GM23338 (cell line): ENCODE measurements around the gene CFAP58. TPM values are rescaled to one million over a fixed set of nuclear protein-coding genes. Genes with fewer than 3 reads are reported as not detected.

Source experiments
- ATAC-seq: fragments of 200-7000 bp; cut with Tn5 transposase; 3 replicates; pipeline ENCODE4 v1.9.1; 2020
- DNase-seq: peaks from one replicate; pipeline ENCODE4 v3.0.0-alpha.2; 2015; ENCODE audit warnings: low spot score
- H2AFZ ChIP-seq: fragments of 200-600 bp; sonication (generic); 2 replicates; pipeline ENCODE4 v1.8.0; 2016; ENCODE audit warnings: antibody characterized with exemption, mild to moderate bottlenecking, moderate library complexity
- H3F3A ChIP-seq: fragments of 200-600 bp; sonication (generic); replicated peaks from 2 replicates; pipeline ENCODE4 v1.8.0; 2017; ENCODE audit warnings: antibody characterized with exemption, mixed run types, low read depth
- H3K27ac ChIP-seq: fragments of 200-600 bp; sonication (generic); 2 replicates; pipeline ENCODE4 v1.6.1; 2016; ENCODE audit warnings: low read depth
- H3K27me3 ChIP-seq: fragments of 200-600 bp; sonication (generic); 2 replicates; pipeline ENCODE4 v1.8.0; 2016; ENCODE audit warnings: mild to moderate bottlenecking, mixed run types, moderate library complexity; ENCODE audit not compliant: insufficient read depth
- H3K36me3 ChIP-seq: fragments of 200-600 bp; sonication (generic); 2 replicates; pipeline ENCODE4 v1.8.0; 2016; ENCODE audit warnings: mild to moderate bottlenecking; ENCODE audit not compliant: insufficient read depth
- H3K4me1 ChIP-seq: fragments of 200-600 bp; sonication (generic); 2 replicates; pipeline ENCODE4 v1.8.0; 2016; ENCODE audit warnings: mild to moderate bottlenecking, moderate library complexity; ENCODE audit not compliant: insufficient read depth
- H3K4me2 ChIP-seq: fragments of 200-600 bp; sonication (generic); 2 replicates; pipeline ENCODE4 v1.7.1; 2017; ENCODE audit warnings: mixed run types
- H3K4me3 ChIP-seq: fragments of 200-600 bp; sonication (generic); 2 replicates; pipeline ENCODE4 v1.6.1; 2016; ENCODE audit warnings: mixed run types
- H3K79me2 ChIP-seq: fragments of 200-600 bp; sonication (generic); replicated peaks from 2 replicates; pipeline ENCODE4 v1.8.0; 2017; ENCODE audit warnings: mild to moderate bottlenecking; ENCODE audit not compliant: insufficient read depth
- H3K9me2 ChIP-seq: fragments of 200-600 bp; sonication (generic); 2 replicates; pipeline ENCODE4 v1.8.0; 2017; ENCODE audit not compliant: insufficient read depth
- H4K20me1 ChIP-seq: fragments of 200-600 bp; sonication (generic); replicated peaks from 2 replicates; pipeline ENCODE4 v1.8.0; 2017; ENCODE audit warnings: mild to moderate bottlenecking; ENCODE audit not compliant: insufficient read depth
- H3K27ac Mint-ChIP-seq: 2 replicates; pipeline ENCODE4 v1.8.0; 2020; ENCODE audit warnings: inconsistent platforms, mild to moderate bottlenecking, moderate library complexity, mixed read lengths
- H3K27me3 Mint-ChIP-seq: 3 replicates; pipeline ENCODE4 v1.8.0; 2022; ENCODE audit warnings: low read depth, mild to moderate bottlenecking, moderate library complexity, mixed read lengths, inconsistent platforms; ENCODE audit not compliant: insufficient read depth, poor library complexity
- H3K36me3 Mint-ChIP-seq: 3 replicates; pipeline ENCODE4 v1.8.0; 2021; ENCODE audit warnings: low read depth, mild to moderate bottlenecking, inconsistent platforms, moderate library complexity, mixed read lengths
- H3K4me1 Mint-ChIP-seq: 3 replicates; pipeline ENCODE4 v1.8.0; 2020; ENCODE audit warnings: mild to moderate bottlenecking, inconsistent platforms, mixed read lengths
- H3K4me3 Mint-ChIP-seq: 3 replicates; pipeline ENCODE4 v1.8.0; 2021; ENCODE audit warnings: moderate library complexity, mild to moderate bottlenecking, inconsistent platforms, mixed read lengths
- H3K9me3 Mint-ChIP-seq: 3 replicates; pipeline ENCODE4 v1.8.0; 2020; ENCODE audit warnings: moderate library complexity, mild to moderate bottlenecking, inconsistent platforms, mixed read lengths
- CTCF ChIP-seq, 2 experiments: fragments of 200-600 bp in 1 of 2; sonication (generic) in 1 of 2; conservative IDR thresholded peaks; 2 replicates each; pipeline versions ENCODE4 v1.5.1 to v1.6.1; 2016 to 2017; ENCODE audit warnings: antibody characterized with exemption in 2 of 2, low read depth in 2 of 2, mild to moderate bottlenecking in 2 of 2, moderate library complexity in 1 of 2
- ETS1 ChIP-seq: IDR thresholded peaks from 2 replicates; pipeline ENCODE4 v1.6.1; 2016; ENCODE audit warnings: antibody characterized with exemption
- JUNB ChIP-seq: IDR thresholded peaks from one replicate; pipeline ENCODE4 v1.6.1; 2016; ENCODE audit warnings: antibody characterized with exemption; ENCODE audit not compliant: unreplicated experiment
- ZNF462 ChIP-seq: fragments of 250-450 bp; sonication (Bioruptor Pico); IDR thresholded peaks from 2 replicates; pipeline ENCODE4 v1.5.0; 2020; ENCODE audit warnings: mild to moderate bottlenecking, moderate library complexity
- polyA plus RNA-seq: library from polyadenylated mRNA; unstranded; fragments of >200 nt; fragmentation: Nextera tagmentation; extraction: Ambion mirVana; gene quantifications from 2 replicates; pipeline ENCODE4 v1.2.1, GENCODE V29; 2016
- total RNA-seq: library from RNA; depleted of rRNA; stranded (reverse); fragments of >200 nt; shearing (Covaris generic); gene quantifications from 2 replicates; pipeline ENCODE4 v1.2.3, GENCODE V29; 2014

The CFAP58 gene
- total and polyA plus RNA-seq, 2 experiments from 2014 or later, result 0.63 to 0.89 TPM

GRCh38 chr10:104483582-104483981, 129.9 kb downstream of the CFAP58 start (continued):
- TF ChIP-seq ZNF462 (CRISPR knock-in tag) (no peak), ETS1 (no peak)

- Histone ChIP-seq H3K9me2 (no peaks in the 10 kb centered on the region), H2AFZ (no peak overlapping the region), H3F3A (no peaks in the 10 kb centered on the region), H3K4me1 (no peaks in the 10 kb centered on the region), H3K4me2 (no peak overlapping the region), H3K79me2 (no peaks in the 10 kb centered on the region), H3K4me3 (no peak overlapping the region), H3K27ac (no peak overlapping the region), H3K27me3 (no peaks in the 10 kb centered on the region), H3K36me3 (no peaks in the 10 kb centered on the region), H4K20me1 (no peaks in the 10 kb centered on the region)
- Mint-ChIP-seq H3K36me3 (no peaks in the 10 kb centered on the region), H3K27me3 (peaks cover 4% of the 10 kb centered on the region), H3K27ac (no peak overlapping the region), H3K4me1 (peaks cover 7% of the 10 kb centered on the region; the same call in 2 of the 3 replicates), H3K9me3 (no peaks in the 10 kb centered on the region), H3K4me3 (no peak overlapping the region)
- TF ChIP-seq ETS1, result no peak
- peak; percentile 49 to 51 for TF ChIP-seq CTCF (conservative IDR thresholded peaks at IDR 0.05; ENCODE audit: low read depth in 2 of 2)
- no peak for TF ChIP-seq ZNF462 (CRISPR knock-in tag)
- TF ChIP-seq JUNB, result no peak
- DNase-seq (peak; percentile 72), ATAC-seq (peak; percentile 79)
Observed at GRCh38 chr10:104485632-104486031, 132.0 kb downstream of the CFAP58 start.
